GM12878 (cell line): ENCODE results near the gene DISC1. TPM values are rescaled to one million over a fixed set of nuclear protein-coding genes. Genes with fewer than 3 reads are reported as not detected.

Source experiments
- ATAC-seq: fragments of 200-7000 bp; cut with Tn5 transposase; 3 replicates; pipeline ENCODE4 v1.9.1; 2020; ENCODE audit warnings: mild to moderate bottlenecking, moderate library complexity
- BruUV-seq: library from RNA; stranded (reverse); fragments of 400-500 nt; replicated peaks from 2 replicates; lab custom pipeline; 2021; lab: Mats Ljungman, UMichigan
- CTCF ChIA-PET: fragments of 300-600 bp; sonication (Branson Sonifier 250); formaldehyde crosslinking; extraction: SDS; loops from one replicate; lab custom pipeline; 2021; ENCODE audit warnings: inconsistent platforms; lab: Yijun Ruan, JAX
- POLR2A ChIA-PET: fragments of 350-600 bp; formaldehyde crosslinking; extraction: SDS; loops from one replicate; lab custom pipeline; 2021; ENCODE audit warnings: inconsistent platforms; lab: Charles Lee
- RAD21 ChIA-PET: fragments of 300-600 bp; sonication (Branson Sonifier 250); formaldehyde crosslinking; loops from one replicate; lab custom pipeline; 2023; ENCODE audit warnings: antibody characterized with exemption; ENCODE audit not compliant: unreplicated experiment; lab: Charles Lee
- SMC1A ChIA-PET: fragments of 300-600 bp; sonication (Branson Sonifier 250); formaldehyde crosslinking; loops from one replicate; lab custom pipeline; 2023; ENCODE audit not compliant: unreplicated experiment, uncharacterized antibody; lab: Charles Lee
- DNase-seq: peaks from one replicate; pipeline ENCODE4 v3.0.0-alpha.2; 2011; ENCODE audit warnings: low read depth, low spot score
- FAIRE-seq: peaks from 3 replicates; lab custom pipeline; 2011; peaks lifted over from hg19 to GRCh38; lab: Jason Lieb, UNC
- H2AFZ ChIP-seq: 2 replicates; pipeline ENCODE4 v1.6.0; 2011; ENCODE audit warnings: low read depth, low read length, control low read depth; ENCODE audit not compliant: control insufficient read depth
- H3K27ac ChIP-seq: 2 replicates; pipeline ENCODE4 v1.5.1; 2011; ENCODE audit warnings: control low read depth; ENCODE audit not compliant: control insufficient read depth, insufficient read depth
- H3K27me3 ChIP-seq, 2 experiments: replicated peaks in 1 of 2; 2 replicates each; pipeline versions ENCODE4 v1.6.0 to v1.6.1; 2011; ENCODE audit warnings: low read length in 1 of 2; ENCODE audit not compliant: control insufficient read depth in 2 of 2, insufficient read depth in 2 of 2
- H3K36me3 ChIP-seq, 2 experiments: 2 replicates each; pipeline ENCODE4 v1.5.1; 2011; ENCODE audit warnings: low read length in 1 of 2; ENCODE audit not compliant: control insufficient read depth in 2 of 2, insufficient read depth in 2 of 2
- H3K4me1 ChIP-seq: 2 replicates; pipeline ENCODE4 v1.6.1; 2011; ENCODE audit warnings: mild to moderate bottlenecking, low read length, moderate library complexity, mixed read lengths; ENCODE audit not compliant: control insufficient read depth, insufficient read depth
- H3K4me2 ChIP-seq: 2 replicates; pipeline ENCODE4 v1.6.0; 2011; ENCODE audit warnings: control low read depth; ENCODE audit not compliant: control insufficient read depth, insufficient read depth
- H3K4me3 ChIP-seq: fragments of 200-600 bp; sonication (generic); 2 replicates; pipeline ENCODE4 v1.5.1; 2016
- H3K79me2 ChIP-seq: 2 replicates; pipeline ENCODE4 v1.6.0; 2011; ENCODE audit warnings: low read length; ENCODE audit not compliant: control insufficient read depth, insufficient read depth
- H3K9ac ChIP-seq: 2 replicates; pipeline ENCODE4 v1.8.0; 2011; ENCODE audit warnings: low read length, control low read depth, mixed read lengths; ENCODE audit not compliant: control insufficient read depth, insufficient read depth
- H3K9me3 ChIP-seq: replicated peaks from 3 replicates; pipeline ENCODE4 v1.5.1; 2011; ENCODE audit warnings: mild to moderate bottlenecking, low read length; ENCODE audit not compliant: control insufficient read depth, insufficient read depth
- H4K20me1 ChIP-seq: 2 replicates; pipeline ENCODE4 v1.6.0; 2011; ENCODE audit not compliant: control insufficient read depth, insufficient read depth
- BMI1 ChIP-seq: fragments of 450-650 bp; IDR thresholded peaks from 2 replicates; pipeline ENCODE4 v1.6.1; 2016; ENCODE audit warnings: mild to moderate bottlenecking, moderate library complexity, borderline replicate concordance
- CBFB ChIP-seq: IDR thresholded peaks from 2 replicates; pipeline ENCODE4 v1.6.1; 2016; ENCODE audit warnings: antibody characterized with exemption, low read depth
- HDAC6 ChIP-seq: fragments of 200-600 bp; sonication (generic); IDR thresholded peaks from one replicate; pipeline ENCODE4 v1.8.0; 2017; ENCODE audit warnings: antibody characterized with exemption; ENCODE audit not compliant: unreplicated experiment
- NFIC ChIP-seq: IDR thresholded peaks from 2 replicates; pipeline ENCODE4 v1.6.1; 2012; ENCODE audit warnings: low read depth, mild to moderate bottlenecking, inconsistent platforms, low read length, moderate library complexity
- NR2C1 ChIP-seq: fragments of 450-650 bp; IDR thresholded peaks from 2 replicates; pipeline ENCODE4 v1.6.1; 2017; ENCODE audit warnings: antibody characterized with exemption, mild to moderate bottlenecking, moderate library complexity
- PAX5 ChIP-seq: IDR thresholded peaks from 2 replicates; pipeline ENCODE4 v1.6.1; 2011; ENCODE audit warnings: low read depth, low read length, borderline replicate concordance
- RAD51 ChIP-seq: fragments of 450-650 bp; IDR thresholded peaks from 2 replicates; pipeline ENCODE4 v1.6.1; 2016; ENCODE audit warnings: moderate library complexity, mild to moderate bottlenecking, inconsistent platforms
- SRF ChIP-seq, 2 experiments: IDR thresholded peaks; 2 replicates each; pipeline ENCODE4 v1.6.1; 2011; ENCODE audit warnings: low read depth in 2 of 2, low read length in 2 of 2, mild to moderate bottlenecking in 1 of 2, moderate library complexity in 1 of 2
- STAT1 ChIP-seq: fragments of 450-650 bp; conservative IDR thresholded peaks from 2 replicates; pipeline ENCODE4 v1.6.1; 2014; ENCODE audit warnings: antibody characterized with exemption, mild to moderate bottlenecking
- ZNF207 ChIP-seq: fragments of 450-650 bp; IDR thresholded peaks from 2 replicates; pipeline ENCODE4 v1.6.1; 2014; ENCODE audit warnings: antibody characterized with exemption, mild to moderate bottlenecking, borderline replicate concordance
- WGBS: methylation state at CpG from one replicate; pipeline ENCODE4 v1.1.6; 2016; ENCODE audit warnings: low lambda C conversion rate; ENCODE audit not compliant: insufficient replicate concordance, insufficient coverage; ENCODE audit errors: missing lambda C conversion rate; 5-methylcytosine and 5-hydroxymethylcytosine counted together
- in situ Hi-C: fragments of 300-500 bp; cut with MboI; formaldehyde crosslinking; loops from 9 replicates; pipeline ENCODE4 v1.14.3; 2018; ENCODE audit warnings: mixed read lengths
- intact Hi-C: fragments of 100-400 bp; cut with micrococcal nuclease; formaldehyde crosslinking; loops from one replicate; pipeline ENCODE4 v1.14.2; 2022; ENCODE audit not compliant: unreplicated experiment
- polyA plus RNA-seq, 11 experiments: library from polyadenylated mRNA; depleted of rRNA in 4 of 11; unstranded in 6 of 11; stranded (reverse) in 5 of 11; fragments of >200 nt; fragmentation: Nextera tagmentation in 4 of 11; fragmentation: Illumina TruSeq in 1 of 11; extraction: Ambion mirVana in 4 of 11; extraction: Trizol in 1 of 11; gene quantifications; 1 replicate in 1 of 11; 2 replicates in 10 of 11; pipeline versions ENCODE4 v1.2.1 to v1.2.3, GENCODE V29; 2011 to 2016; ENCODE audit warnings: inconsistent platforms in 2 of 11, missing spikeins in 2 of 11, low read depth in 1 of 11
- total RNA-seq, 4 experiments: library from RNA; depleted of rRNA in 3 of 4; stranded (reverse); fragments of >200 nt in 3 of 4; fragmentation: Illumina TruSeq in 1 of 4; extraction: Trizol in 1 of 4; gene quantifications; 2 replicates each; pipeline versions ENCODE4 v1.2.1 to v1.2.3, GENCODE V29; 2013 to 2021
- TF ChIP-seq, protein P1 (sequence below): fragments of 450-650 bp; formaldehyde crosslinking; IDR thresholded peaks from 2 replicates; pipeline ENCODE4 v1.5.0; 2022; ENCODE audit warnings: mild to moderate bottlenecking, missing genetic modification characterization

DISC1 gene
- total and polyA plus RNA-seq, 10 of the 15 experiments (the other 5 are each of a cell fraction or from before 2014, with no cell fraction given): 0.05 to 0.72 (median 0.19) TPM; not detected in 1

DNA sequence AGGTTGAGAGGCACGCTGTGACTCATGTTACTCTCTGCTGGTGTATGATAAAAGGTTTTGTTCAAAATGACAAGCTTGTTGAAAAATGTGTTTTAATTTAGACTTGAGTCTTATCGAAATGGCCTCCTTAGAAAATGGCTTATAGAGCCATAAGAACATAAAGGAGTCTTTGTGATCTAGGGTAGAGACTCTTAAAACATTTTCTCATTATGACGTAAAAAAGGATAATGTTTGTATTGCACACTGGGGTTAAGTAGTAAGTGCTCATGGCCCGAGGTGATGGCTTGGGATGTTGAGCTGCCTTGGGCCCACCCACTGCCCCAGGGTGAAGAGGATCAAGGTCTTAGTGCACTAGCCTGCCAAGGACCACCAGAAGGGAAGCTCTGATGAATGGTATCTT lies 117.4 kb downstream of the DISC1 start:
- Histone ChIP-seq H3K4me2 (no peak overlapping the region), H3K27ac (no peak overlapping the region), H2AFZ (no peak overlapping the region), H3K4me3 (no peak overlapping the region), H3K27me3 (no peaks in the 10 kb centered on the region; a peak in 1 of 4 replicates), H3K36me3 (no peaks in the 10 kb centered on the region), H4K20me1 (no peaks in the 10 kb centered on the region), H3K9me3 (no peaks in the 10 kb centered on the region), H3K4me1 (no peaks in the 10 kb centered on the region), H3K9ac (no peak overlapping the region), H3K79me2 (no peaks in the 10 kb centered on the region)
- ATAC-seq (no peak), DNase-seq (no peak), FAIRE-seq (no peak)
- POLR2A ChIA-PET: no interaction called here
- RAD21 ChIA-PET: no interaction called here
- BruUV-seq: no TSS peak
- intact Hi-C loops: no loop called here
- WGBS: 30% methylated on average over 4 of the region's 4 CpGs
- in situ Hi-C loops: no loop called here
- CTCF ChIA-PET: interaction anchor here (0.6 to 5.9 kb wide), 2 partner anchors 13 to 70 kb away, joined by 3 to 26 read pairs; no protein-coding TSS in a partner anchor
- TF ChIP-seq NFIC (no peak), BMI1 (no peak), RAD51 (no peak), PAX5 (no peak), ZNF207 (no peak), CBFB (no peak), NR2C1 (no peak), HDAC6 (no peak), SRF (IDR thresholded peaks at IDR 0.05; ENCODE audit: low read depth in 2 of 2, low read length in 2 of 2) (no peak), STAT1 (no peak)
- TF ChIP-seq, protein P1, sequence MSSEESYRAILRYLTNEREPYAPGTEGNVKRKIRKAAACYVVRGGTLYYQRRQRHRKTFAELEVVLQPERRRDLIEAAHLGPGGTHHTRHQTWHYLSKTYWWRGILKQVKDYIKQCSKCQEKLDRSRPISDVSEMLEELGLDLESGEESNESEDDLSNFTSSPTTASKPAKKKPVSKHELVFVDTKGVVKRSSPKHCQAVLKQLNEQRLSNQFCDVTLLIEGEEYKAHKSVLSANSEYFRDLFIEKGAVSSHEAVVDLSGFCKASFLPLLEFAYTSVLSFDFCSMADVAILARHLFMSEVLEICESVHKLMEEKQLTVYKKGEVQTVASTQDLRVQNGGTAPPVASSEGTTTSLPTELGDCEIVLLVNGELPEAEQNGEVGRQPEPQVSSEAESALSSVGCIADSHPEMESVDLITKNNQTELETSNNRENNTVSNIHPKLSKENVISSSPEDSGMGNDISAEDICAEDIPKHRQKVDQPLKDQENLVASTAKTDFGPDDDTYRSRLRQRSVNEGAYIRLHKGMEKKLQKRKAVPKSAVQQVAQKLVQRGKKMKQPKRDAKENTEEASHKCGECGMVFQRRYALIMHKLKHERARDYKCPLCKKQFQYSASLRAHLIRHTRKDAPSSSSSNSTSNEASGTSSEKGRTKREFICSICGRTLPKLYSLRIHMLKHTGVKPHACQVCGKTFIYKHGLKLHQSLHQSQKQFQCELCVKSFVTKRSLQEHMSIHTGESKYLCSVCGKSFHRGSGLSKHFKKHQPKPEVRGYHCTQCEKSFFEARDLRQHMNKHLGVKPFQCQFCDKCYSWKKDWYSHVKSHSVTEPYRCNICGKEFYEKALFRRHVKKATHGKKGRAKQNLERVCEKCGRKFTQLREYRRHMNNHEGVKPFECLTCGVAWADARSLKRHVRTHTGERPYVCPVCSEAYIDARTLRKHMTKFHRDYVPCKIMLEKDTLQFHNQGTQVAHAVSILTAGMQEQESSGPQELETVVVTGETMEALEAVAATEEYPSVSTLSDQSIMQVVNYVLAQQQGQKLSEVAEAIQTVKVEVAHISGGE (CRISPR knock-in tag): no peak
- SMC1A ChIA-PET: no interaction called here
